ENCODE measurements around the gene PDS5B.

DNA sequence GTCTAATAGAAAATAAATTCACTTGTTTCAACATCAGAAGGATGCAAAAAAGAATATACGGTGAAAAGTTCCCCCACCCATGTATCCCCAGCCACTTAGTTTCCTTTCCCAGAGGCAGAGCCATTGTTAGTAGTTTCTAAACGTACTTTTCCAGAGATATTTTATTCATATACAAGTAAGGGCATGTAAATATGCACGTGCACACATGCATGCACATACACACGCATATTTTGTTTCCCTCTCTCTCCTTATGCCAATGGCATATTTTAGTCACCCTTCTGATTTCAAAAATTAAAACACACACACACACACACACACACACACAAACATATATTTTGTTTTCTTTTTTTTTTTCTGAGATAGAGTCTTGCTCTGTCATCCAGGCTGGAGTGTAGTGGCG, 147.4 kb downstream of the PDS5B start:
- TF ChIP-seq, protein P1, sequence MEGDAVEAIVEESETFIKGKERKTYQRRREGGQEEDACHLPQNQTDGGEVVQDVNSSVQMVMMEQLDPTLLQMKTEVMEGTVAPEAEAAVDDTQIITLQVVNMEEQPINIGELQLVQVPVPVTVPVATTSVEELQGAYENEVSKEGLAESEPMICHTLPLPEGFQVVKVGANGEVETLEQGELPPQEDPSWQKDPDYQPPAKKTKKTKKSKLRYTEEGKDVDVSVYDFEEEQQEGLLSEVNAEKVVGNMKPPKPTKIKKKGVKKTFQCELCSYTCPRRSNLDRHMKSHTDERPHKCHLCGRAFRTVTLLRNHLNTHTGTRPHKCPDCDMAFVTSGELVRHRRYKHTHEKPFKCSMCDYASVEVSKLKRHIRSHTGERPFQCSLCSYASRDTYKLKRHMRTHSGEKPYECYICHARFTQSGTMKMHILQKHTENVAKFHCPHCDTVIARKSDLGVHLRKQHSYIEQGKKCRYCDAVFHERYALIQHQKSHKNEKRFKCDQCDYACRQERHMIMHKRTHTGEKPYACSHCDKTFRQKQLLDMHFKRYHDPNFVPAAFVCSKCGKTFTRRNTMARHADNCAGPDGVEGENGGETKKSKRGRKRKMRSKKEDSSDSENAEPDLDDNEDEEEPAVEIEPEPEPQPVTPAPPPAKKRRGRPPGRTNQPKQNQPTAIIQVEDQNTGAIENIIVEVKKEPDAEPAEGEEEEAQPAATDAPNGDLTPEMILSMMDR (IDR thresholded peaks at IDR 0.05 in 4 of 5, conservative IDR thresholded peaks at IDR 0.05 in 1 of 5), result no peak
- TF ChIP-seq POLR2A (IDR thresholded peaks at IDR 0.05), result no peak

Measured in gastrocnemius medialis (tissue), 4 donors.